Activated T-cell treated with anti-CD3 and anti-CD28 coated beads for 24 hours (primary cell): ENCODE results near the gene FHL5.
"Not testable (repeated sequence)": the region's sequence is repeated elsewhere in the genome, so short reads cannot be mapped to it uniquely, and the experiment has no call there.

Source experiments
- DNase-seq: peaks from one replicate; pipeline ENCODE4 v3.0.0-alpha.2; 2020; ENCODE audit warnings: low read depth

FHL5 gene

GRCh38 chr6:96562886-96563285, at the start of gene FHL5:
Gene FHL5, plus strand, starts transcription at chr6:96563128. Its CDS starts 40,486 bp downstream, at chr6:96603614.
- no peak for DNase-seq

DNA sequence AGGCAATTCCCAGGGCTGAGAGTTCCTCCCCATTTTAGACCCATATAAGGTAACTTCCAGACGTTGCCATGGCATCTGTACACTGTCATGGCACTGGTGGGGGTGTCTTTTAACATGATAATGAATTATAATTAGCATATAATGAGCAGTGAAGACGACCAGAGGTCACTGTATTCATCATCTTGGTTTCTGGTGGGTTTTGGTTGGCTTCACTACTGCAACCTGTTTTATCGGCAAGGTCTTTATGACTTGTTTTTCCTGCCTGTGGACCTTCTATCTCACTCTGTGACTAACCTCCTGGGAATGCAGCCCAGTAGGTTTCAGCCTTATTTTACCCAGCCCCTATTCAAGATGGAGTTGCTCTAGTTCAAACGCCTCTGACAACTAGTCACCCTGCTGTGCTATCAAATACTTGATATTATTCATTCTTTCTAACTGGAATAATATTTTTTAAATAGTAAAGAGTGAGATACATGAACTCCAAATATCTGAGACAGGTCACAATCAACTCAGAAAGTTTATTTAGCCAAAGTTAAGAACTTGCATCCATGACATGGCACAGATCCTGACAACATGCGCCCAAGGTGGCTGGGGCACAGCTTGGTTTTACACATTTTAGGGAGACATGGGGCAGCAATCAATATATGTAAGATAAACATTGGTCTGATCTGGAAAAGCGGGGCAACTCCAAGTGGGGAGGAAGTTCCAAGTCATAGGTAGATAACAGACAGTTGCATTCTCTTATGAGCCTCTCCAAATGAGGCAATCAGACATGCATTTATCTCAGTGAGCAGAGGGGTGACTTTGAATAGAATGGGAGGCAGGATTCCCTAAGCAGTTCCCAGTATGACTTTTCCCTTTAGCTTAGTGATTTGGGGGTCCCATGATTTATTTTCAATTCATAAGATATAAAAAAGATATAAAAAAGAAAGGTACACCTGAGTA, 42.5 kb upstream of the FHL5 start:
- DNase-seq = no peak

GRCh38 chr6:96521306-96521643, 41.7 kb upstream of the FHL5 start:
- no peak for DNase-seq

GRCh38 chr6:96521644-96522464, 41.1 kb upstream of the FHL5 start, which contains the start of gene UFL1:
Gene UFL1, plus strand, starts transcription at chr6:96521806. Its CDS starts 68 bp downstream, at chr6:96521874.
- peak; percentile 90 for DNase-seq

DNA sequence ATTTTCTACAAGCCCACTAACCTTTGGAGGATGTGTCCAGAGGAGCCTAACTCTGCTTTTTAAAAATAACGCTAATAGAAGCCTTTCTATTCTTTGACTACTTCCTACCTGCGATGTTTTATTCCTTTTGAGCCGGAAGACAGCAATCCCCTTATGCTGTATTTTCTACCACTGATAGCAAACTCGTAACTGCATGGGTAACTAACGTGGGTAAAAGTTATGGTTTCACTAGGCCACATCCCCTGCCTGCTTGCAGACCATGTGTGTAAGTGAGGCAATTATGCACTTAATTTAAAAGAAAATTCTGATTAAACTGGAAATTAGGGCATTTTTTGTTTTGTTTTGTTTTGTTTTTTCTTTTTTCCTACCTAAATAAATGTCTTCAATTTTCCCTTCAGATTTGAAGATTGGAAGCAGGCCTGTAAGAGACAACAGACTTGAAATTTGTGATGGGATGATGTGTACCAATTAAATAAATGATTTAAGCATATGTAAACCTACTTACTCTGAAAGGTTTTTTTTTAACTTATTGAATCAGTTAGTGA, 40.4 kb upstream of the FHL5 start:
- no peak for DNase-seq

- no peak for DNase-seq
These were observed 34.7 kb upstream of the FHL5 start for GRCh38 chr6:96528193-96528592.

GRCh38 chr6:96532399-96532798, 30.5 kb upstream of the FHL5 start:
- no peak for DNase-seq

DNA sequence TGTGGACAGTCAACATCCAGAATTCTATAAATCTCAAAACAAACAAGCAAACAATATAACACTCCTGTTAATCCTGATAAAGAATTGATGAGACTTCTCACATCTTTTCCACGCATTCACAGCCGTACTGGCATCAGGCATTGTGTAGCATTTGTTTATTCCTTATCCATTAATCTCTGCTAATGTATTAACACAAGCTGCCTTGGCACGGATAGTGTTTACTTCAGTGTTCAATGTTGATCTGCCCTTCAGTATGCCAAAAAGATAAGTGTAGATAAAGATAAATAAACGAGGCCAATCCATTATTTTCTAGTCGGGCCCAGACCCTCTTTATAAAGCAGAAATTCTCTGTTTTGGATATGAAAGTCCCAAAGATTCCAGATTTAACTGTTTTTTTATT, 25.2 kb upstream of the FHL5 start:
- no peak for DNase-seq

- no peak for DNase-seq
These were observed 20.2 kb upstream of the FHL5 start for GRCh38 chr6:96542702-96543101.

- DNase-seq = no peak
These were observed 17.0 kb upstream of the FHL5 start for GRCh38 chr6:96545882-96546281.

DNA sequence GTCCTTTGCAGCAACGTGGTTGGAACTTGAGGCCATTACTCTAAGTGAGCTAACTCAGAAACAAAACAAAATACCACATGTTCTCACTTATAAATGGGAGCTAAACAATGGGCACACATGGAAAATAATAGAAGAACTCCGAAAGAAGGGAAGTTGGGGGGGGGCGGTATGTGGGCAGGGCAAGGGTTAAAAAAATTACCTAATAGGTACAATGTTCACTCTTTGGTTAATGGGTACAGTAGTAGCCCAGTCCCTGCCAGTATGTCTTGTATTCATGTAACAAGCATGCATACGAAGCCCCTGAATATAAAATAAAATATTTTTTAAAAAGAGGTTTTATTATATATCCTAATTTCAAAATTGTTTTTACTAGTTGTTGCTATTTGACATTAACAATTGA, 15.3 kb upstream of the FHL5 start:
- no peak for DNase-seq

DNA sequence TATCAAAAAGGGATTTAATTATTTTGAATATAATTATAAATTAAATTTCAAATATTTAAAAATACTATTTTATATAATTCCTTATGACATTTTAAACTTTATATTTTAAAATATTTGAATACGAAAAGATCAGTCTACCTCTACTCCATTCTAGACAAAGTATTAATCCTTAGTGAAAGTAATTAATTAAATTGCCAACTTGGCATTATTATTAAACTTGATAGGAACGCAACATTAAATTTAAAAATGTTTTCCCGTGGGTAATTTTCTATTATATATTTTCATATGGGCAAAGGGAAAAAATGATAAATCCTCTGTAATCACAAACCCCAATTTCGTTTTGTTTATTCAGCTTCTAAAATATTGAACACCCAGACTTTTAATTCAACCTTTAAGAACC, 8.4 kb upstream of the FHL5 start:
- no peak for DNase-seq

GRCh38 chr6:96559740-96560139, 3.2 kb upstream of the FHL5 start:
- DNase-seq = not testable (repeated sequence)

- no peak for DNase-seq
These were observed 925 bp downstream of the FHL5 start for GRCh38 chr6:96563853-96564252.

- no peak for DNase-seq
These were observed 7.1 kb downstream of the FHL5 start for GRCh38 chr6:96570053-96570452.

GRCh38 chr6:96571551-96571950, 8.6 kb downstream of the FHL5 start:
- DNase-seq = no peak

DNA sequence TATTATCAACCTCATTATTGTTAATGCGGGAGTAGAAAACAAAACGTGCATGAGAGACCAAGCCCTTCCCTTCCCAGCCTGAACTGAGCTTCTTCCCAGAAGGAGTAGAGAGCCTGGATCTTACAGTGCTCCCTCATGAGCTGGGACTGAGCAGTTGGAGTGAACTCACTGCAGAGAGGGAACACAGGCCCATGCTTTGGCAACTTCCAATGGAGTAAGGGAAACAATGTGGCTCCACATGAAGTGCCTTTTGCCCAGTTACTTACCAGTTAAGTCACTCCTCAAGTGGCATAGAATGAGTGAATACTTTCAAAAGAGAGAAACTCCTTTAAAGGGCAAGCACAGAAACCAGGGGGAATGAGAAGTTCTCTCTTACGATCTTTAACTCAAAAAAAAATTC, 12.4 kb downstream of the FHL5 start:
- no peak for DNase-seq

GRCh38 chr6:96576221-96576620, 13.3 kb downstream of the FHL5 start:
- no peak for DNase-seq

DNA sequence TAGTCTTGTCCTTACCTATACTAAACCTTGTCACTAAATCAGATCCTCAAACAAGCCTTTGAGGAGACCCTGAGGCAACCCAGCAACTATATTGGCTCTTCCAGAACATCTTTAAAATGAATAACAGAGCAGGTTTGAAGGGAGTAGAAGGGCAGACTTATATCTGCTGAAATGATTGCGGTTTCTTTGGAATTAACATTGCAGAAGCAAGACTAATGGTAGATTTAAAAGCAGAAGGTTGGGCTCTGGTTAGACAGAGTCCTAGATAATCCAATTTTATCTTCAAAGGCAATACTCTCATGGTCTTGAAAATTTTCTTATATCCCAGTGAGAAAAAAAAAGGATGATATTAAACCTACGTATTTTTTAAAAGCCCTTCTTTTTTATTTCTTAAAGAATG, 19.1 kb downstream of the FHL5 start:
- no peak for DNase-seq

GRCh38 chr6:96582436-96582835, 19.5 kb downstream of the FHL5 start:
- no peak for DNase-seq

DNA sequence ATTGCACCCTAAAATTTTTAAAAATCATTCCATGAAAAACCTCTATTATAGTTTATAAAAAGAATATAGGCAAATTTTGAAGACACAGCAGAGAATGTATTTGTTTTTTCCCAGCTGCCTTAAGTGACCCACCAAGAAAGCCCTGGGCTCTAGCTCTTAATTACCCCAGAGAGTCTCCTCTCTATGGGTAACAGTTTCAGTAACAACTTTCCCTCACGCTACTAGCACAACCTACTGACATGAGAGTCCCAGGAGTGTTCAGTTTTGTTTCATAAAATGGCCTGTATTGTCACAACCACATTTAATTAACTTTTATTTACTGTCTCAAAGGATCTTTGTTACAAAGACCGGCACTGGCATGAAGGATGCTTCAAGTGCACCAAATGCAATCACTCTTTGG, 41.5 kb downstream of the FHL5 start:
- no peak for DNase-seq

DNA sequence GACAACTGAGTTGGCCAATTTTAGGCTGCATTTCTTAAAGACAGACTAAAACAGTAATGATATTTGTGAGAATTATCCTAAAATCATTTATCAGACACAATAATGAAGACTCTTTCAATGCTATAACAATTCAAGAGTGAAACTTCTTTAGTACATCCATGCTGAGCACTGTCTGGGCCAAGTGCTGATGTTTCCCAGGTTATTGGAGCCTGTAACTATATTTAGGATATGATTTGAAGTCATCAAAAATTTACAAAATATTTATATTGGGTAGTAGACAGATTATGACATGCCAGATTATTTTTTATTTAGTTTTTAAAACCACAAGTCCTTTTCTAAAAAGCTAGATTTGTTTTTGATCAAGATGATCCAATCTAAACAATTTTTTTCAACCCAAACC, 45.1 kb downstream of the FHL5 start:
- DNase-seq = no peak

GRCh38 chr6:96610019-96610418, 47.1 kb downstream of the FHL5 start:
- DNase-seq = no peak
